ENCODE data around the gene CCDC149. TPM values are rescaled to one million over a fixed set of nuclear protein-coding genes. Genes with fewer than 3 reads are reported as not detected.

CCDC149 gene
- total and polyA plus RNA-seq, 9 of the 15 experiments (the other 6 are each of a cell fraction or from before 2014, with no cell fraction given): 0.04 to 0.18 TPM; not detected in 7

- Histone ChIP-seq H3K9ac (ENCODE audit: insufficient read depth in 1 of 2, low read depth in 2 of 2, low read length in 2 of 2) (no peak overlapping the region), H3K4me1 (replicated peaks in 1 of 2; ENCODE audit: control insufficient read depth in 2 of 2, insufficient read depth in 2 of 2, low read length in 2 of 2) (no peaks in the 10 kb centered on the region), H2AFZ (ENCODE audit: low read depth, low read length) (no peak overlapping the region), H3K9me1 (ENCODE audit: control insufficient read depth, insufficient read depth, low read length) (no peaks in the 10 kb centered on the region), H3K79me2 (ENCODE audit: control insufficient read depth, insufficient read depth, low read length) (no peaks in the 10 kb centered on the region), H3K9me3 (replicated peaks; ENCODE audit: control insufficient read depth, insufficient read depth, low read depth, low read length) (no peaks in the 10 kb centered on the region), H3K27me3 (ENCODE audit: control insufficient read depth in 2 of 2, insufficient read depth in 2 of 2, low read length in 2 of 2) (peaks cover 0 to 5% of the 10 kb centered on the region in 2 experiments; a peak in 4 of 5 replicates), H3K27ac (ENCODE audit: extremely low read depth, low read depth, low read length) (no peak overlapping the region), H3K4me3 (no peak overlapping the region), H4K20me1 (replicated peaks; ENCODE audit: control insufficient read depth, insufficient read depth, low read length) (no peaks in the 10 kb centered on the region), H3K36me3 (ENCODE audit: control insufficient read depth, insufficient read depth, low read length) (no peaks in the 10 kb centered on the region), H3K4me2 (ENCODE audit: insufficient read depth, low read length) (no peak overlapping the region)
- 1% methylated on average over 8 of the region's 8 CpGs for WGBS (ENCODE audit: insufficient coverage, low coverage, missing lambda C conversion rate)
- intact Hi-C loops (cut with micrococcal nuclease) (no loop called here), in situ Hi-C loops (cut with MboI) (no loop called here)
- ATAC-seq (no peak), DNase-seq (ENCODE audit: extremely low read depth in 1 of 4, low spot score in 3 of 4) (no peak), FAIRE-seq (no peak)
- ChIA-PET POLR2A (no interaction called here), CTCF (ENCODE audit: low intra/inter-chr PET ratio) (no interaction called here)
- no peak for TF ChIP-seq ATF6 (CRISPR knock-in tag; IDR thresholded peaks at IDR 0.05)
- TF ChIP-seq ARNT (IDR thresholded peaks at IDR 0.05): no peak
- TF ChIP-seq HIVEP1 (CRISPR knock-in tag; IDR thresholded peaks at IDR 0.05): no peak
- no peak for TF ChIP-seq TCF15 (CRISPR knock-in tag; IDR thresholded peaks at IDR 0.05)
- TF ChIP-seq ZNF395 (CRISPR knock-in tag; IDR thresholded peaks at IDR 0.05): no peak
- no TSS peak for BruUV-seq (replicated peaks)
Measured at GRCh38 chr4:24863799-24864198, 49.0 kb downstream of the CCDC149 start.
